Upper lobe of left lung (tissue), 6 donors: ENCODE data around the gene KANSL1. TPM values are rescaled to one million over a fixed set of nuclear protein-coding genes. Genes with fewer than 3 reads are reported as not detected.
A peak's percentile ranks its signal among the peaks of the same experiment; 100 is the strongest.
"Not testable (repeated sequence)": the region's sequence is repeated elsewhere in the genome, so short reads cannot be mapped to it uniquely, and the experiment has no call there.

ENCODE experiments used
- ATAC-seq, 2 donors: fragments of 200-7000 bp; cut with Tn5 transposase; one replicate each; pipeline ENCODE4 v1.9.1; 2022; ENCODE audit warnings: mild to moderate bottlenecking in 2 of 2, moderate library complexity in 2 of 2; ENCODE audit not compliant: low FRiP score in 2 of 2
- DNase-seq, 2 donors: peaks; one replicate each; pipeline ENCODE4 v3.0.0-alpha.2; 2019 to 2020
- H3K27ac ChIP-seq, 4 donors: fragments of 200-600 bp; sonication (generic); one replicate each; pipeline ENCODE4 v1.5.1; 2016 to 2019
- H3K27me3 ChIP-seq, 4 donors: fragments of 200-600 bp; sonication (generic); one replicate each; pipeline ENCODE4 v1.5.1; 2017 to 2019
- H3K36me3 ChIP-seq, 4 donors: fragments of 200-600 bp; sonication (generic); one replicate each; pipeline ENCODE4 v1.5.1; 2016 to 2019
- H3K4me1 ChIP-seq, 4 donors: fragments of 200-600 bp; sonication (generic); one replicate each; pipeline ENCODE4 v1.5.1; 2018 to 2019
- H3K4me3 ChIP-seq, 4 donors: fragments of 200-600 bp; sonication (generic); one replicate each; pipeline ENCODE4 v1.5.1; 2017 to 2019; ENCODE audit warnings: mild to moderate bottlenecking in 2 of 4, moderate library complexity in 1 of 4
- H3K9me3 ChIP-seq, 4 donors: fragments of 200-600 bp; sonication (generic); one replicate each; pipeline ENCODE4 v1.5.1; 2018 to 2019
- CTCF ChIP-seq, 6 experiments: fragments of 450-650 bp in 4 of 6; fragments of 200-600 bp in 2 of 6; sonication (generic) in 2 of 6; IDR thresholded peaks; one replicate each; pipeline ENCODE4 v1.5.1; 2016 to 2019; ENCODE audit warnings: antibody characterized with exemption in 6 of 6
- EP300 ChIP-seq, 4 donors: sonication (generic); formaldehyde crosslinking; IDR thresholded peaks; one replicate each; pipeline ENCODE4 v1.5.1; 2017; ENCODE audit warnings: antibody characterized with exemption in 4 of 4, control low read depth in 2 of 4
- POLR2A ChIP-seq, 4 donors: fragments of 450-650 bp; IDR thresholded peaks; one replicate each; pipeline ENCODE4 v1.5.1; 2016 to 2017; ENCODE audit warnings: antibody characterized with exemption in 4 of 4, mild to moderate bottlenecking in 2 of 4
- POLR2AphosphoS5 ChIP-seq, 2 donors: sonication (generic); formaldehyde crosslinking; IDR thresholded peaks; one replicate each; pipeline ENCODE4 v1.5.1; 2017; ENCODE audit warnings: antibody characterized with exemption in 2 of 2
- WGBS, 2 donors: methylation state at CpG; one replicate each; pipeline ENCODE4 v1.1.5; 2017 to 2018; 5-methylcytosine and 5-hydroxymethylcytosine counted together
- total RNA-seq, 6 donors: library from RNA; depleted of rRNA in 4 of 6; stranded (reverse); fragments of >200 nt in 4 of 6; gene quantifications; one replicate each; pipeline versions ENCODE4 v1.1.0 to v1.2.1, GENCODE V29; 2016 to 2021
- donor health status: DM: no; HTN: no; CAD: no; lungs with moderate emphysema.
- donor health status: DM: no; HTN: yes; CAD: no; lungs with severe emphysema.

Gene KANSL1
- 100 to 1,000 TPM in 3 of 6 donors, 10 to 100 TPM in 3; 60.5 to 294 (median 108) TPM for total RNA-seq

- WGBS, 2 donors, result 0 to 1% methylated on average over 2 to 32 of the region's 72 CpGs
Observed at GRCh38 chr17:46193151-46193625, at the start of gene KANSL1. Gene KANSL1, minus strand, starts transcription at chr17:46193429. Its CDS starts 21,286 bp downstream, at chr17:46172143.

GRCh38 chr17:46231359-46231758 lies 38.1 kb upstream of the KANSL1 start:
- not testable (repeated sequence) for H3K4me1 ChIP-seq, H3K27ac ChIP-seq, H3K27me3 ChIP-seq, DNase-seq, H3K9me3 ChIP-seq, H3K36me3 ChIP-seq, ATAC-seq, H3K4me3 ChIP-seq
- WGBS, 2 donors, result 64 to 95% methylated on average over 7 to 8 of the region's 8 CpGs

More at GRCh38 chr17:46193151-46193625, at the start of gene KANSL1:
- TF ChIP-seq EP300 (IDR thresholded peaks at IDR 0.05) (no peak), CTCF (IDR thresholded peaks at IDR 0.05) (peak; percentile 69 to 95 (median 92)), POLR2A (IDR thresholded peaks at IDR 0.05) (peak in 1 of 4 donors; percentile 44), POLR2AphosphoS5 (IDR thresholded peaks at IDR 0.05) (peak in 1 of 2 donors; percentile 9)
- Histone ChIP-seq H3K27me3 (no peaks in the 10 kb centered on the region), H3K4me3 (peak within 1 kb of the TSS; percentile 87 to 97 (median 94)), H3K36me3 (peaks cover 0 to 4% (median 0%) of the 10 kb centered on the region in 4 donors), H3K4me1 (peaks cover 32 to 48% (median 34%) of the 10 kb centered on the region in 4 donors), H3K27ac (peak within 1 kb of the TSS; percentile 98 to 100 (median 100)), H3K9me3 (no peaks in the 10 kb centered on the region)
- DNase-seq (peak; percentile 86 to 95), ATAC-seq (peak; percentile 88 to 90)

GRCh38 chr17:46225274-46225794 lies 32.1 kb upstream of the KANSL1 start:
- not testable (repeated sequence) for H3K27me3 ChIP-seq, H3K9me3 ChIP-seq, H3K36me3 ChIP-seq, H3K4me1 ChIP-seq
- DNase-seq (peak; percentile 91 to 93), ATAC-seq (peak; percentile 98 to 100)
- peak in 1 of 4 donors; percentile 20 for TF ChIP-seq POLR2A (IDR thresholded peaks at IDR 0.05)
- Histone ChIP-seq H3K4me3 (peak overlapping the region; percentile 69 to 97 (median 71)), H3K27ac (peak overlapping the region in 3 of 4 donors; percentile 30 to 85 (median 63))
- WGBS, 2 donors, result 1 to 5% methylated on average over 7 to 13 of the region's 22 CpGs

GRCh38 chr17:46224864-46225263 lies 31.6 kb upstream of the KANSL1 start:
- Histone ChIP-seq H3K27ac (peak overlapping the region in 3 of 4 donors; percentile 30 to 85 (median 63)), H3K4me3 (peak overlapping the region; percentile 69 to 97 (median 71))
- H3K9me3 ChIP-seq, H3K36me3 ChIP-seq, H3K27me3 ChIP-seq, H3K4me1 ChIP-seq: not testable (repeated sequence)
- WGBS, 2 donors, result 0% methylated on average over 1 of the region's 54 CpGs; no CpG with 5 or more reads in 1 of the 2 donors
- ATAC-seq (peak; percentile 19 to 71), DNase-seq (peak in 1 of 2 donors; percentile 87)

GRCh38 chr17:46223041-46223440 lies 29.8 kb upstream of the KANSL1 start:
- not testable (repeated sequence) for DNase-seq, H3K4me1 ChIP-seq, H3K4me3 ChIP-seq, H3K27ac ChIP-seq, H3K27me3 ChIP-seq, ATAC-seq, H3K9me3 ChIP-seq, H3K36me3 ChIP-seq
- 80% methylated on average over 2 of the region's 2 CpGs; no CpG with 5 or more reads in 1 of the 2 donors for WGBS, 2 donors

GRCh38 chr17:46216682-46217081 lies 23.5 kb upstream of the KANSL1 start:
- no peak for ATAC-seq
- Histone ChIP-seq H3K27me3 (no peaks in the 10 kb centered on the region), H3K9me3 (no peaks in the 10 kb centered on the region), H3K27ac (no peak overlapping the region), H3K4me3 (no peak overlapping the region), H3K36me3 (peaks cover 0 to 11% (median 0%) of the 10 kb centered on the region in 4 donors), H3K4me1 (peaks cover 0 to 8% (median 2%) of the 10 kb centered on the region in 4 donors)
- no peak for DNase-seq
- 94 to 97% methylated on average over 3 of the region's 3 CpGs for WGBS, 2 donors
- TF ChIP-seq EP300 (IDR thresholded peaks at IDR 0.05) (no peak), POLR2AphosphoS5 (IDR thresholded peaks at IDR 0.05) (no peak), CTCF (IDR thresholded peaks at IDR 0.05) (no peak)
